HUES64 (cell line): ENCODE measurements around the gene SLC15A5.

Experiments
- H3K27ac ChIP-seq: 2 replicates; pipeline ENCODE4 v1.7.0; 2013; ENCODE audit warnings: low read depth, low read length, inconsistent platforms
- H3K27me3 ChIP-seq: 2 replicates; pipeline ENCODE4 v1.6.1; 2013; ENCODE audit warnings: mild to moderate bottlenecking, low read length; ENCODE audit not compliant: insufficient read depth
- H3K36me3 ChIP-seq: 2 replicates; pipeline ENCODE4 v1.6.1; 2013; ENCODE audit warnings: mild to moderate bottlenecking, low read length; ENCODE audit not compliant: insufficient read depth
- H3K4me1 ChIP-seq: 2 replicates; pipeline ENCODE4 v1.6.1; 2013; ENCODE audit warnings: mild to moderate bottlenecking, low read length, moderate library complexity; ENCODE audit not compliant: insufficient read depth
- H3K4me3 ChIP-seq: 2 replicates; pipeline ENCODE4 v1.5.1; 2013; ENCODE audit warnings: mild to moderate bottlenecking, low read length, moderate library complexity
- H3K9ac ChIP-seq: 2 replicates; pipeline ENCODE4 v1.6.1; 2013; ENCODE audit warnings: mild to moderate bottlenecking, low read depth, low read length
- H3K9me3 ChIP-seq: 2 replicates; pipeline ENCODE4 v1.6.1; 2013; ENCODE audit warnings: low read depth, low read length; ENCODE audit not compliant: insufficient read depth
- WGBS: fragments of 150-250, 120-280 bp; methylation state at CpG from one replicate; pipeline ENCODE4 v1.1.7; 2013; ENCODE audit warnings: missing lambda C conversion rate; 5-methylcytosine and 5-hydroxymethylcytosine counted together

Gene SLC15A5

GRCh38 chr12:16224196-16224595 is 53.3 kb downstream of the SLC15A5 start:
- no peaks in the 10 kb centered on the region for H3K9me3 ChIP-seq
- H3K36me3 ChIP-seq: no peaks in the 10 kb centered on the region
- H3K27me3 ChIP-seq: no peaks in the 10 kb centered on the region
- WGBS: 96% methylated on average over 3 of the region's 3 CpGs
- no peak overlapping the region for H3K9ac ChIP-seq
- no peak overlapping the region for H3K27ac ChIP-seq
- no peak overlapping the region for H3K4me3 ChIP-seq
- H3K4me1 ChIP-seq: no peaks in the 10 kb centered on the region

GRCh38 chr12:16221776-16222175 is 55.7 kb downstream of the SLC15A5 start:
- no CpG with 5 or more reads among the region's 2 CpGs for WGBS
- Histone ChIP-seq H3K27me3 (no peaks in the 10 kb centered on the region), H3K9ac (no peak overlapping the region), H3K27ac (no peak overlapping the region), H3K4me1 (no peaks in the 10 kb centered on the region), H3K36me3 (no peaks in the 10 kb centered on the region), H3K9me3 (no peaks in the 10 kb centered on the region), H3K4me3 (no peak overlapping the region)

DNA sequence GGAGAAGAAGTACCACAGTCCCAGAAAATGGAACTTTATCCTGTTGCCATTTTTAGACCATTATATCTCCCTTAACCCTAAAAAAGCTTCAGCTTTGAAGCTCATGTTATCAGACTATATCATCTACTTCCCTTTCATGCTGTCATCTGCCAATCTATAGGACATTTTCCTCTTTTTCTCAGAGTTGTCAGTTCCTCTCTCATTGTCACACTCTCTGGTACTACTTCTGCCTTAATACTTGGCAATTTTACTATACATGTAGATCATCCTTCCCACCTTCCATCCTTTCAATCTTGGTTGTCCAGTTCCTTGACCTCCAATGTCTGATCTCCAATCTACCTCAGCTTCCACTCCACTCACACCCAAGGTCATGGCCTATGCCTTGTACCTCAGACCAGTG is 57.4 kb downstream of the SLC15A5 start:
- no peak overlapping the region for H3K9ac ChIP-seq
- H3K36me3 ChIP-seq: no peaks in the 10 kb centered on the region
- no peak overlapping the region for H3K27ac ChIP-seq
- no peaks in the 10 kb centered on the region for H3K27me3 ChIP-seq
- H3K4me1 ChIP-seq: no peaks in the 10 kb centered on the region
- no peak overlapping the region for H3K4me3 ChIP-seq
- H3K9me3 ChIP-seq: no peaks in the 10 kb centered on the region

GRCh38 chr12:16218934-16219751 is 58.3 kb downstream of the SLC15A5 start:
- Histone ChIP-seq H3K4me1 (no peaks in the 10 kb centered on the region), H3K4me3 (no peak overlapping the region), H3K27me3 (no peaks in the 10 kb centered on the region), H3K36me3 (no peaks in the 10 kb centered on the region), H3K9ac (no peak overlapping the region), H3K9me3 (no peaks in the 10 kb centered on the region), H3K27ac (no peak overlapping the region)
- 92% methylated on average over 6 of the region's 6 CpGs for WGBS

- H3K9me3 ChIP-seq: no peaks in the 10 kb centered on the region
- no peaks in the 10 kb centered on the region for H3K4me1 ChIP-seq
- H3K9ac ChIP-seq: no peak overlapping the region
- WGBS: 80% methylated on average over 5 of the region's 6 CpGs
- H3K27me3 ChIP-seq: no peaks in the 10 kb centered on the region
- H3K27ac ChIP-seq: no peak overlapping the region
- no peak overlapping the region for H3K4me3 ChIP-seq
- H3K36me3 ChIP-seq: no peaks in the 10 kb centered on the region
Measured at GRCh38 chr12:16218234-16218633, 59.3 kb downstream of the SLC15A5 start.

DNA sequence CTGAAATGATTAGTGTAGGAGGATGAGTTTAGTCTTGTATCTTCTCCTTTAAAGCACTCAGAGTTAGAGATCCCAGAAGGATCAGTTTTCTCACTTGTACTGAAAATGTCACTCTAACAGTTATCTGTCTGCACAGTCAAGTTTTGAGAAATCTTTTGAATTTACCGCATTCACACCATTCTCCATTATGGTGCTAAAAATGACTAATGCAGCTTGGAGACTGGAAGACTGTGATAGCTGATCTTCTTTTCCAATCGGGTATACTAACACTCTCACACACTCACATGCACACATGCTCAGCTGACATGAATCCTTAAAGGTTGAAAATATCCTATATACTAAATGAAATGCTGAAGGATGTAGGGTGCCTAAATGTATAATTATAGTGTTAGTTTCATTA is 65.8 kb downstream of the SLC15A5 start:
- no peak overlapping the region for H3K9ac ChIP-seq
- WGBS: 100% methylated on average over 2 of the region's 2 CpGs
- H3K36me3 ChIP-seq: no peaks in the 10 kb centered on the region
- no peak overlapping the region for H3K4me3 ChIP-seq
- H3K27me3 ChIP-seq: no peaks in the 10 kb centered on the region
- no peaks in the 10 kb centered on the region for H3K9me3 ChIP-seq
- peaks cover 1% of the 10 kb centered on the region; the same call in 1 of the 2 replicates for H3K4me1 ChIP-seq
- H3K27ac ChIP-seq: no peak overlapping the region

DNA sequence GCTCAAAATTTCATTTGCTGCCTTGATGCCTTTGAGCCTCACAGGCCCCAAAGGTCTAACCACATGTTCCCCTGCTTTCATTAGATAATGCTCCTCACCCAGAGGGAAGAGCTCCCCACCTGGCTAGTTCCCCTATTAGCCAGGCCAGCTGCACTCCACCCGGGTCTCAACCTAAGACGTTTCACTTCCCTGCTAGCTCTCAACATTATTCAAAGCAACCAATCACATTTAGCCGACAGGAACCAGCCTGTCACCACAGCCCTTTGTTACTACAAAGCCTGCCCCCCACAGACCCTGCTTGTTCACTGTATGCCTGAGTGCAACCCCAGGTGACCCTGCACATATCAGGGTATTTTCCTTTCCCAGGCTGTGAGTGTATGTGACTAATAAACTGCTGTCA is 78.6 kb downstream of the SLC15A5 start:
- no peak overlapping the region for H3K4me3 ChIP-seq
- WGBS: 59% methylated on average over 3 of the region's 3 CpGs
- no peaks in the 10 kb centered on the region for H3K27me3 ChIP-seq
- no peaks in the 10 kb centered on the region for H3K36me3 ChIP-seq
- no peak overlapping the region for H3K27ac ChIP-seq
- H3K9ac ChIP-seq: no peak overlapping the region
- H3K9me3 ChIP-seq: 0 out of 2 replicates have a peak, but pooled peaks cover 4% of the 10 kb centered on the region
- H3K4me1 ChIP-seq: peaks cover 9% of the 10 kb centered on the region

DNA sequence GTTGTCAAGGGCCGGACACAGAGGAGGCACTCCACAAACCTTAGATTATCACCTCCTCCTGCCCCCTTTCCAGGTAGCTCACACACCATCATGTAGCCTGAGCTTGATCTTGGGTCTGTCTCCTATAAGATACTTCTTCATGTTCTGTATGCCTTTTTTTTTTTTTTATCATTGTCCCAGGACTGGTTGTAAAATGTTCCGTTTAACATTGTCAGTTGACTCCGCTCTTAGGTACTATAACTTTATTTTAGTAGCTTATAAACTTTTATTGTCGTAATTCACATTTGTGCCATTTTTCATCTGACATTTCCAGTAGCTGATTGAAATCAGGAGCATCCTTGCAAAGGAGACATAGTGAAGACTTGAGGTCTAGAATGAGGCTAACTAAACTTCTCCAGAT is 79.9 kb downstream of the SLC15A5 start:
- Histone ChIP-seq H3K9me3 (0 out of 2 replicates have a peak, but pooled peaks cover 4% of the 10 kb centered on the region), H3K27me3 (no peaks in the 10 kb centered on the region), H3K4me3 (no peak overlapping the region), H3K36me3 (no peaks in the 10 kb centered on the region), H3K9ac (no peak overlapping the region), H3K27ac (no peak overlapping the region), H3K4me1 (peaks cover 9% of the 10 kb centered on the region)
- 75% methylated on average over 4 of the region's 4 CpGs for WGBS

DNA sequence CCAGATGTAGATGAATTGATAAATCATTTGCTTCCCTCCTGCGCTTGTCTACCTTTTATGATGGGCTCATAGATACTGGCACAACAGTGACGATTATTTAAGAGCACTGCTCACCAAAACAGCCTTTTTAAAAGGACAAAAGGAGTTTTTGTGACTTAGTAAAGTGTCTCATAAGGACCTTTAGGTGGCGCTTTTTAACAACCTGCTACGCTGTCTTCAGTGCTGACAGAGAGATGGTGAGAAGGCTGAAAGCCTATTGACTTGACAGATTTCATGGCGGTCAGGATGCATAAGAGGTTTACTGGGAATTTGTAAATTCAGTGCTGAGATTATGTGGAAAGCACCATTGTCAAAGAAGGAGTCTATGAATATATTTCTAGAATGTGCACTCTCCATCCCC is 87.6 kb downstream of the SLC15A5 start:
- WGBS: 48% methylated on average over 5 of the region's 5 CpGs
- Histone ChIP-seq H3K27me3 (no peaks in the 10 kb centered on the region), H3K36me3 (no peaks in the 10 kb centered on the region), H3K4me3 (no peak overlapping the region), H3K4me1 (0 out of 2 replicates have a peak, but pooled peaks cover 4% of the 10 kb centered on the region), H3K9me3 (no peaks in the 10 kb centered on the region), H3K9ac (no peak overlapping the region), H3K27ac (no peak overlapping the region)

DNA sequence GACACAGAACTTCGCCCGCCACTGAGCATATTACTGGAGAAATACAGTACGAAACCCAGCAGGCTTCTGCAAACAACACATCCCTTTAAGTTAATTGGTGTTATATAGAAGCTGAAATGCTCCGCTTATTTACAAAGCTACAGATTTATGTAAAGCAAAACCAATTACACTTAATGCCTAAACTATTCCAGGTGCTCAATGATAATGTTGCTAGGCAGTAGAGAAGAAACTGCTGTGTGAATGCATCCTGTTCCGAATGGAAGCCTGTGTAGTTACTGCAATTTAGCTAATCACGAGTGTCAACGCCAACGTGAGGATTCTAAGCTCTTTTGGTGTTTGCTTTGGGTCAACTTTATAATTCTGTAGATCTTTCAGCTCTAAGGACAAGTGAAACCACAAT is 89.8 kb downstream of the SLC15A5 start:
- Histone ChIP-seq H3K27ac (no peak overlapping the region), H3K9me3 (no peaks in the 10 kb centered on the region), H3K4me1 (0 out of 2 replicates have a peak, but pooled peaks cover 4% of the 10 kb centered on the region), H3K36me3 (no peaks in the 10 kb centered on the region), H3K4me3 (no peak overlapping the region), H3K27me3 (no peaks in the 10 kb centered on the region), H3K9ac (no peak overlapping the region)
- 86% methylated on average over 7 of the region's 8 CpGs for WGBS

DNA sequence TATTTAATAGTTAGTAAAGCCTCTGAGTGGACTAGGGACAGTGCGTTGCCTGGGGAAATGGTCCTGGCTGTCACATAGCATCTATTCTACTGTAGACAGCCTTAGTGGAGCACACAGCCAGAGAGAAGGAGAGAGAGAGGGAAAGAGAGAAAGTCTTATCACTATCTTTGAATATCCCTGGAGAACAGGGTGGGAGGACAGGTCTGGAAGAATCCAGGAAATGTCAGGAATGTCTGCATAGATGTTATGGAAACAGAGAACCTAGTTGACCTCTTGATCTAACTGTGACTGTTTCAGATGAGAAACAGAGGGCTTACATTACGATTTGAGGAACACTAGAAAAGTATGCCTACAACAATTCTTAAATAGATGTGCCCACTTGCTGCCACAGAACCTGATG is 92.8 kb downstream of the SLC15A5 start:
- Histone ChIP-seq H3K9ac (no peak overlapping the region), H3K4me1 (0 out of 2 replicates have a peak, but pooled peaks cover 4% of the 10 kb centered on the region), H3K9me3 (no peaks in the 10 kb centered on the region), H3K36me3 (no peaks in the 10 kb centered on the region), H3K27me3 (no peaks in the 10 kb centered on the region), H3K4me3 (no peak overlapping the region), H3K27ac (no peak overlapping the region)
- WGBS: 92% methylated on average over 2 of the region's 2 CpGs
